Measurements from ENCODE around the gene YAE1. TPM values are rescaled to one million over a fixed set of nuclear protein-coding genes. Genes with fewer than 3 reads are reported as not detected.

The YAE1 gene
- total and polyA plus RNA-seq, 2 donors (not counting 1 experiment from before 2014, with no cell fraction given), result 36.3 to 39.3 TPM

DNA sequence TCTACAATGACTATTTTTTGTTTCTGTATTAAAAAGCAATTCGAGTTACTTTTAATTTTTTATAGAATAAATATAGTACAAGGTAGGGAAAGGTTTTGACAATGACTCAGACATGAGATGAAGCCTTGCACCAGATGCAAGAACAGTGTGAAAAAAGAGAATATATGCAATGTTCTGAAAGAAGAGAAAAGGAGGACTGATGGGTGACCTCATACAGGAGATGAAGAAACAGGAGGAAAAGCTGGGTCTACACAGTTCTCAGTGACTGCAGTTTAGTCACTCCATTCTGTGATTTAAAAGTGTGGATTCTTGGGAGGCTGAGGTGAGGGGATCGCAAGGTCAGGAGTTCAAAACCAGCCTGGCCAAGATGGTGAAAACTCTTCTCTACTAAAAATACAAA is 38.3 kb upstream of the YAE1 start:
- TF ChIP-seq EZH2 (IDR thresholded peaks at IDR 0.05; ENCODE audit: low read length, missing control alignments), result no peak
- TF ChIP-seq, protein P1, sequence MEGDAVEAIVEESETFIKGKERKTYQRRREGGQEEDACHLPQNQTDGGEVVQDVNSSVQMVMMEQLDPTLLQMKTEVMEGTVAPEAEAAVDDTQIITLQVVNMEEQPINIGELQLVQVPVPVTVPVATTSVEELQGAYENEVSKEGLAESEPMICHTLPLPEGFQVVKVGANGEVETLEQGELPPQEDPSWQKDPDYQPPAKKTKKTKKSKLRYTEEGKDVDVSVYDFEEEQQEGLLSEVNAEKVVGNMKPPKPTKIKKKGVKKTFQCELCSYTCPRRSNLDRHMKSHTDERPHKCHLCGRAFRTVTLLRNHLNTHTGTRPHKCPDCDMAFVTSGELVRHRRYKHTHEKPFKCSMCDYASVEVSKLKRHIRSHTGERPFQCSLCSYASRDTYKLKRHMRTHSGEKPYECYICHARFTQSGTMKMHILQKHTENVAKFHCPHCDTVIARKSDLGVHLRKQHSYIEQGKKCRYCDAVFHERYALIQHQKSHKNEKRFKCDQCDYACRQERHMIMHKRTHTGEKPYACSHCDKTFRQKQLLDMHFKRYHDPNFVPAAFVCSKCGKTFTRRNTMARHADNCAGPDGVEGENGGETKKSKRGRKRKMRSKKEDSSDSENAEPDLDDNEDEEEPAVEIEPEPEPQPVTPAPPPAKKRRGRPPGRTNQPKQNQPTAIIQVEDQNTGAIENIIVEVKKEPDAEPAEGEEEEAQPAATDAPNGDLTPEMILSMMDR (conservative IDR thresholded peaks at IDR 0.05 in 1 of 2, IDR thresholded peaks at IDR 0.05 in 1 of 2; ENCODE audit: low read depth in 1 of 2, low read length in 2 of 2), result no peak
- DNase-seq (ENCODE audit: low read depth in 2 of 2), result peak in 1 of 2 donors; percentile 7

DNA sequence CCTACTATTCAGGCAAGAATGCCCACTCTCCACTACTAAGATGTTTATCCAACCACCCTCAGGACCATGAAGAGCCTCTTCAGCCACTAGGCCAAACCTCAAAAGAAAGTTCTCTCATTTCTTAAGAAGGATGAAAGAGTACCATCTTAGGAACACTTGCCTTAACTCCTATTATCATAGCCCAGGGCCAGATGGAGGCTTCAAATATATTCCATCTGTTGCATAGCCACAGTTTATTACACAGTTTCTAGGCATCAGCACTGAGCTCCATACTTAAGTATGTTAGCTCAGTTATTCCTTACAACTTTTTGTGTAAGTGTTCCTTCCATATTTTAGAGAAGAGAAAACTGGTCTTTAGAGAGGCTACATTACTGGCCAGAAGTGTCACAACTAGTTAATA is 37.4 kb upstream of the YAE1 start:
- Histone ChIP-seq H3K9ac (ENCODE audit: insufficient read depth, low read length) (no peak overlapping the region), H3K27ac (ENCODE audit: insufficient read depth, low read length) (no peak overlapping the region), H3K9me3 (ENCODE audit: control insufficient read depth, insufficient read depth, low read depth, low read length) (no peaks in the 10 kb centered on the region), H3K4me2 (ENCODE audit: extremely low read depth, insufficient read depth, low read length) (no peak overlapping the region), H3K36me3 (ENCODE audit: control insufficient read depth, insufficient read depth, low read length) (no peaks in the 10 kb centered on the region), H4K20me1 (ENCODE audit: control insufficient read depth, extremely low read depth, insufficient read depth, low read length) (no peaks in the 10 kb centered on the region), H3K79me2 (ENCODE audit: control insufficient read depth, insufficient read depth, low read length) (no peaks in the 10 kb centered on the region), H3K4me3 (replicated peaks in 1 of 4; ENCODE audit: control extremely low read depth in 1 of 4, insufficient read depth in 1 of 4, low read depth in 3 of 4, low read length in 4 of 4) (no peak overlapping the region), H3K4me1 (ENCODE audit: control insufficient read depth, extremely low read depth, insufficient read depth, low read length) (no peaks in the 10 kb centered on the region), H2AFZ (ENCODE audit: low read length) (no peak overlapping the region), H3K27me3 (ENCODE audit: control insufficient read depth, insufficient read depth, low read length) (no peaks in the 10 kb centered on the region)
- DNase-seq (ENCODE audit: low read depth in 2 of 2), result no peak
- TF ChIP-seq, protein P1 (conservative IDR thresholded peaks at IDR 0.05 in 1 of 2, IDR thresholded peaks at IDR 0.05 in 1 of 2; ENCODE audit: low read depth in 1 of 2, low read length in 2 of 2), result no peak
- TF ChIP-seq EZH2 (IDR thresholded peaks at IDR 0.05; ENCODE audit: low read length, missing control alignments), result no peak

More for the DNA sequence above, 38.3 kb upstream of the YAE1 start:
- no peak overlapping the region for H2AFZ ChIP-seq (ENCODE audit: low read length)
- no peaks in the 10 kb centered on the region for H3K79me2 ChIP-seq (ENCODE audit: control insufficient read depth, insufficient read depth, low read length)
- H3K27me3 ChIP-seq (ENCODE audit: control insufficient read depth, insufficient read depth, low read length), result no peaks in the 10 kb centered on the region
- no peak overlapping the region for H3K9ac ChIP-seq (ENCODE audit: insufficient read depth, low read length)
- no peaks in the 10 kb centered on the region for H3K36me3 ChIP-seq (ENCODE audit: control insufficient read depth, insufficient read depth, low read length)
- no peak overlapping the region for H3K4me2 ChIP-seq (ENCODE audit: extremely low read depth, insufficient read depth, low read length)
- no peak overlapping the region for H3K27ac ChIP-seq (ENCODE audit: insufficient read depth, low read length)
- H4K20me1 ChIP-seq (ENCODE audit: control insufficient read depth, extremely low read depth, insufficient read depth, low read length), result no peaks in the 10 kb centered on the region
- H3K4me1 ChIP-seq (ENCODE audit: control insufficient read depth, extremely low read depth, insufficient read depth, low read length), result no peaks in the 10 kb centered on the region
- no peaks in the 10 kb centered on the region for H3K9me3 ChIP-seq (ENCODE audit: control insufficient read depth, insufficient read depth, low read depth, low read length)
- H3K4me3 ChIP-seq (replicated peaks in 1 of 4; ENCODE audit: control extremely low read depth in 1 of 4, insufficient read depth in 1 of 4, low read depth in 3 of 4, low read length in 4 of 4), result no peak overlapping the region

DNA sequence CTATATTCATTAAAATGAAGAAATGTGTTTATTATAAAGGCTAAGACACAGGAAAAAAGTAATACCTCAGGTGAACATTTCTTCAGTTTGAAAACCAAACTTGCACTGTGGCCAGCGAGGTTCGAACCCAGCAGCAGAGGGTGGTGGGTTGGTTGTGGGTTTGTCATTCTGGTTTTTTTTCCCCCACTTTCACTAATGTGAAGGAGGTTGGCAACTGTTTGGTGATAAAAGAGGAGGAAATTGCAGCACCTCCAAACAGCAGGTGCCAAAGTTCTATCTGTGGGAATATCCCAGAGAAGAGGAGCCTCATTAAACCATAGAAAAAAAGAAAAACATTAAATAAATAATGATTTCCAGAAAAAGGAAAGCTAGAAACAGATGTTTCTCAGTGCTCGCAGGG is 36.6 kb upstream of the YAE1 start:
- no peaks in the 10 kb centered on the region for H4K20me1 ChIP-seq (ENCODE audit: control insufficient read depth, extremely low read depth, insufficient read depth, low read length)
- no peak overlapping the region for H2AFZ ChIP-seq (ENCODE audit: low read length)
- H3K4me3 ChIP-seq (replicated peaks in 1 of 4; ENCODE audit: control extremely low read depth in 1 of 4, insufficient read depth in 1 of 4, low read depth in 3 of 4, low read length in 4 of 4), result no peak overlapping the region
- no peaks in the 10 kb centered on the region for H3K79me2 ChIP-seq (ENCODE audit: control insufficient read depth, insufficient read depth, low read length)
- H3K4me1 ChIP-seq (ENCODE audit: control insufficient read depth, extremely low read depth, insufficient read depth, low read length), result no peaks in the 10 kb centered on the region
- no peak overlapping the region for H3K27ac ChIP-seq (ENCODE audit: insufficient read depth, low read length)
- no peaks in the 10 kb centered on the region for H3K9me3 ChIP-seq (ENCODE audit: control insufficient read depth, insufficient read depth, low read depth, low read length)
- TF ChIP-seq EZH2 (IDR thresholded peaks at IDR 0.05; ENCODE audit: low read length, missing control alignments), result no peak
- TF ChIP-seq, protein P1 (conservative IDR thresholded peaks at IDR 0.05 in 1 of 2, IDR thresholded peaks at IDR 0.05 in 1 of 2; ENCODE audit: low read depth in 1 of 2, low read length in 2 of 2), result no peak
- H3K9ac ChIP-seq (ENCODE audit: insufficient read depth, low read length), result no peak overlapping the region
- H3K36me3 ChIP-seq (ENCODE audit: control insufficient read depth, insufficient read depth, low read length), result no peaks in the 10 kb centered on the region
- no peak for DNase-seq (ENCODE audit: low read depth in 2 of 2)
- no peak overlapping the region for H3K4me2 ChIP-seq (ENCODE audit: extremely low read depth, insufficient read depth, low read length)
- H3K27me3 ChIP-seq (ENCODE audit: control insufficient read depth, insufficient read depth, low read length), result no peaks in the 10 kb centered on the region

Measured in fibroblast of lung (primary cell).